ENCODE measurements around the gene ENAH.

Gene ENAH

DNA sequence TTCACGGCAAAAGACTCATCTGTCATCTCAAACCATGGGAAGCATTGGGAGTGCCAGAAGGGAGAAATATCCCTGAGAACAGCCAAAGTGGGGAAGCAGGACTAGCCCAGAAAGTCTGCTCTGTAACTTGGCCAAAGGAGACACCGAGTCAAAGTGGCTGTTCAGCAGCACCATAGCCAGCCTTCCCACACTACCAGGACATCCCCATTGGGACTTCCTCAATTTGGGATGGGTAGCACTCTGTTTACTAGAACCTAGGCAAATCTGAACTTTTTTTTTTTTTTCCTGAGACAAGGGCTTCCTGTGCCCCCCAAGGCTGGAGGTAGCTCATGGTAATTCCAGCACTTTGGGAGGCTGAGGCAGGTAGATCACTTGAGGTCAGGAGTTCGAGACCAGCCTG, 93.0 kb downstream of the ENAH start:
- DNase-seq = no peak
- TF ChIP-seq GATA1 (IDR thresholded peaks at IDR 0.05; ENCODE audit: low read depth, low read length) (no peak), POLR2A (IDR thresholded peaks at IDR 0.05; ENCODE audit: low read length) (no peak)

GRCh38 chr1:225559326-225559725, 93.6 kb downstream of the ENAH start:
- DNase-seq = no peak
- TF ChIP-seq POLR2A (IDR thresholded peaks at IDR 0.05; ENCODE audit: low read length) (no peak), GATA1 (IDR thresholded peaks at IDR 0.05; ENCODE audit: low read depth, low read length) (no peak)

DNA sequence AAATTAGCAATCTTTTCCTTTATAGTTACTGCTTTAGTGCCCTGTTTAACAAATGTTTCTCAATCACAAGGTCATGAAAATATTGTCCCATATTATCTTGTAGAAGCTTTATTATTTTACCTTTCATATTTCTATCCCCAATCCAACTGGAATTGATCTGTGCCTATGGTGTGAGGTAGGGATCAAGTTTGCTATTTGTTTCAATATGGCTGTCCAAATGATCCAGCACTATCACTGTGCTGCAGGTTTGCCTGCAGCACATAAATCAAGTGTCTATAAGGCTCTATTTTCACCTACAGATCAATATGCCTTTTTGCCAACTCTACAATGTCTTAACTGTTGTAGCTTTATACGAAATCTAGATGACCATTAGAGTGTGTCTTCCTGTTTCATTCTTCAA, 96.2 kb downstream of the ENAH start:
- no peak for TF ChIP-seq POLR2A (IDR thresholded peaks at IDR 0.05; ENCODE audit: low read length)
- TF ChIP-seq GATA1 (IDR thresholded peaks at IDR 0.05; ENCODE audit: low read depth, low read length) = no peak
- DNase-seq = no peak

DNA sequence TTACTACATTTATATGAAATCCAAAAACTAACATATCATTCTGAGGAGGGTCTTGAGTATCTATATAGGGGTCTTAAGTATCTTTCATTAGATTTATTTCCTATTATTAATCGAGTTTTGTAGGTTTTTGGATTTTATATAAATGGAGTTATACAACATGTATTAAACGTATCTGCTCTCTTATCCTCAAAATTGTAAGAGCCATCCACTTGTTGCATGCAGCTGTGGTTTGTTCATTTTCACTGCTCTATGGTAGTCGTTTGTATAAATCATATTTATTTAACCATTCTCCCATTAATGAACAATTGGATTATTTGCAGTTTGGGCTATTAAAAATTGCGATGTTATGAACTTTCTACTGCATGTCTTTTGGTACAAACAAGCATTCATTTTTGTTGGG, 97.1 kb downstream of the ENAH start:
- TF ChIP-seq GATA1 (IDR thresholded peaks at IDR 0.05; ENCODE audit: low read depth, low read length) (no peak), POLR2A (IDR thresholded peaks at IDR 0.05; ENCODE audit: low read length) (no peak)
- no peak for DNase-seq

GRCh38 chr1:225554216-225554812, 98.6 kb downstream of the ENAH start:
- TF ChIP-seq POLR2A (IDR thresholded peaks at IDR 0.05; ENCODE audit: low read length) (no peak), GATA1 (IDR thresholded peaks at IDR 0.05; ENCODE audit: low read depth, low read length) (no peak)
- peak; percentile 4 to 34 for DNase-seq

DNA sequence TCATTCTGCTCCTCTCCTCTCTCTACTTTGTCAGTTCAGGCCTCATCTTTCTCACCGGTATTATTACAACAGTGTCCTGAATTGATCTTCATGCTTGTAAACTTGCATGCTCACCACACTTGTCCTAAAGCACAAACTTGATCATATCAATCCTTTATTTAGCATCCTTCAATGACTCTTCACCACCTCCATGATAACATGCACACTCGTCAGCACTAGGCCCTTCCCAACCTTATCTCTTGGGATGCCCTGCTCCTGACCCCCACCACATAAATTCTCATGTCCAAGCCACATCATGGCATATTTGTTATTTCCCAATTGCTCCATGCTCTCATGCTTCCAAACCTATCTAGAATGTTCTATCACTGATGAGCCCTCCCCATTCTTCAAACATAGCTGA, 103.1 kb downstream of the ENAH start:
- TF ChIP-seq GATA1 (IDR thresholded peaks at IDR 0.05; ENCODE audit: low read depth, low read length) (no peak), POLR2A (IDR thresholded peaks at IDR 0.05; ENCODE audit: low read length) (no peak)
- DNase-seq = no peak

DNA sequence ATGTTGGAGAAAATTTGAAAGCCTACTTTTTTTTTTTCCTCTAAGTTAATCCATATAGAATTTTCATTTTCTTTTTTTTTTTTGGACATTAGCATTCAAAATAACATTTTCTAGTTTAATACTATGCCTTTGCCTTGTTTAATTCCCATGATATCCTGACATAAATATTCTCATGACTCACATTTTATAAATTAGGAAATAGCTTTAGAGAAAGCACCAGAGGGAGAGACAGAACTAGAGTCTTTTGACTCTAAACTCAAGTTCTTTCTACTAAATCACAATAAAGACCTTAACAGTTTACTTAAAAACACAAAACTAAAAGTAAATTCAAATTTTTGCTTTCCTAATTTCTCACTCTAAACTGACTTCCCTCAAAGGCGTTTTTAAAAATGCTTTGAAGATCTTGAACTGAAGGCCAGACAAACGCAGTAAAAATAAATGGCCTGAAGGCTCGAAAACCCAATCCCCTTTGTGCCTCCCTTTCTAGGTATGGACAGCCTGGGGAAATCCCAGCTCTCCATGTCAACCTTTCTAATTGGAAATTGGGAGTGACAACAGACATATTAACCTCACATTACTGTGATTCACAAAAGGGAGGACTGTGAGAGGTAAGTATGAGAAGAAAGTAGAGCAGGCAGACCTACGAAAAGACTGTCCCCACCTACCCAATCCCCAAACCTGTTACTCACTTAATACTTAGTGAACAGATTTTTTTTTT, 104.6 kb downstream of the ENAH start:
- DNase-seq = no peak
- no peak for TF ChIP-seq POLR2A (IDR thresholded peaks at IDR 0.05; ENCODE audit: low read length)
- no peak for TF ChIP-seq GATA1 (IDR thresholded peaks at IDR 0.05; ENCODE audit: low read depth, low read length)

DNA sequence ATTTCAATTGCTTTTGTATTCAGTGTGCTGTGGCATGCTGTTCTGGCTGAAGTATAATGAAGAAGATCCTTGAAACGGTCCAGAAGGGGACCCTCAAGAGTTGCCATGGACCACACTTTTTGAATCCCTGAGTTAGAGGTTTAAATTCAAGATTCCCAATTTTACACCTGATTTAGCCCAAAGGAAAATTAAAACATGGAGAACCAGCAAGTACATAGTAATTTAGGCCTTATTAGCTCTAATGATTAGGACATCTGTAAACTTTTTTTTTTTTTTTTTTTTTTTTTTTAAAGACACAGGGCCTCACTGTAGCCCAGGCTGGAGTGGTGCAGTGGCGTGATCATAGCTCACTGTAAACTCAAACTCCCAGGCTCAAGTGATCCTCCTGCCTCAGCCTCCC, 107.3 kb downstream of the ENAH start:
- DNase-seq = no peak
- TF ChIP-seq GATA1 (IDR thresholded peaks at IDR 0.05; ENCODE audit: low read depth, low read length) = no peak

DNA sequence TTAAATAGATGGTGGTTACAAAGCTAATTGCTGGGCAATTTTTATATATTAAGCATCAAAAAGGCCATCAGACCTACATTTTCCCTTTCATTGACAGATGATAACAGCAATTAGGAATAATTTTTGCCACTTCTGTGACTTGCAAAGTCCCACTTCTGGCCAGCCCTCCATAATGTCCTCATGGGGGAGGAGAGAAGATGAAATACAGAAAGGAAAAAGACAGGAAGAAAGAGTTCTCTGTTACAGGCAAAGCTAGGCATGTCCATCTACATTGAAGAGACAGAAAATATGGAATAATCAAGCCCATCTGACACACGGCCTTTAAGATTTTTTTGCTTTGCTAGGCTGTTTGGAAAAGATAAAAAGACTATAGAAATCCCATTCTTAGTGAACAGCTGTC, 108.0 kb downstream of the ENAH start:
- TF ChIP-seq POLR2A (IDR thresholded peaks at IDR 0.05; ENCODE audit: low read length) = no peak
- TF ChIP-seq GATA1 (IDR thresholded peaks at IDR 0.05; ENCODE audit: low read depth, low read length) = no peak

DNA sequence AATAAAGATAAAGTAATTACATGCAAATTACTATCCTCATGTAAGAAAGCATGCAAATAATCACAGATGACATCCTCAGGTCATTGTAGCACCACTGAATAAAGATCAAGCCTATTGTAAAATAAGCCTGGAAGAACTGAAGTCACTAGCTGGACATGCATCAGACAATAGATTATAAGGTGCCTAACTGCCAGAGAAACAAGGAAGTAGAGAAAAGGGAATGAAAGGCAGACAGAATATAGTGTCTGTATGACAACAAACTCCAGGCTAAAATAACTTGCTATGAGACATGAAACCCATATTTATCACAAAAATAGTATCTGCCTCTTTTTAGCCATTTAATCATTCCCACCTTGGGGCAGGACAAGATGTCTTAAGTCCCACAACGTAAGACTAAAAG, 108.7 kb downstream of the ENAH start:
- no peak for DNase-seq
- no peak for TF ChIP-seq POLR2A (IDR thresholded peaks at IDR 0.05; ENCODE audit: low read length)
- TF ChIP-seq GATA1 (IDR thresholded peaks at IDR 0.05; ENCODE audit: low read depth, low read length) = no peak

More for the DNA sequence above, 108.0 kb downstream of the ENAH start:
- DNase-seq = no peak

DNA sequence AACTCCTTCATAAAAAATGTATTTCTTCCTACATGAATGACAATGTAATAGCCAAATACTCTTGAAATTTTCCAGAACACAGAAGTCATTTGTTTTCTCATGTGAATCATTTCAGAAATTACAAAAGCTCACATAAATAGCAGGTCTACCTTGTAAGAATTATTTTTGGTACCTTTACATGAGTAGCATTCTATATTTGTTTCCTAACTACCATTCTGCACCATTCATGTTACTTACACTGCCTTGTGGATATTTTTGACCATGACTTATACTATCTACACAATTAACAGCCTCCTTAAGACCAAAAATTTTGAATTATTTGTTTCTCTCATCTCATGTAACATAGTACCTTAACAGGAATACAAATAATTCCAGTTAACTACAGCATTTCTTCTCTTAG, 109.6 kb downstream of the ENAH start:
- DNase-seq = no peak
- TF ChIP-seq POLR2A (IDR thresholded peaks at IDR 0.05; ENCODE audit: low read length) (no peak), GATA1 (IDR thresholded peaks at IDR 0.05; ENCODE audit: low read depth, low read length) (no peak)

DNA sequence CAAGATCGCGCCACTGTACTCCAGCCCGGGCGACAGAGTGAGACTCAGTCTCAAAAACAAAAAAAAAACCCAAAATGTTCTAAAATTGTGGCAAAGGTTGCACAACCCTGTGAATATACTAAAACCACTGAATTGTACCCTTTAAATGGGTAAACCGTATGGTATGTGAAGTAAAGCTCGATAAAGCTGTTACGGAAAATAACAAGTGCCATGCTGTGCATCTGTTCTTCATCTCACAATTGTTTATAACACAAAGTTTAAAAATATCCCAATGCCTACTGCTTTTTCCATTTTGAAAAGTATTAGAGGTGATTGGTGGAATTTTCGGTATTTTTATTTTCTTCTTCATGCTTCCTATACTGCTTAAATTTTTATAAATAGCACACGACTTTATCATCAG, 111.5 kb downstream of the ENAH start:
- no peak for TF ChIP-seq POLR2A (IDR thresholded peaks at IDR 0.05; ENCODE audit: low read length)
- TF ChIP-seq GATA1 (IDR thresholded peaks at IDR 0.05; ENCODE audit: low read depth, low read length) = no peak
- no peak for DNase-seq

GRCh38 chr1:225539575-225539974, 113.3 kb downstream of the ENAH start:
- TF ChIP-seq POLR2A (IDR thresholded peaks at IDR 0.05; ENCODE audit: low read length) (no peak), GATA1 (IDR thresholded peaks at IDR 0.05; ENCODE audit: low read depth, low read length) (no peak)
- DNase-seq = no peak

- no peak for TF ChIP-seq GATA1 (IDR thresholded peaks at IDR 0.05; ENCODE audit: low read depth, low read length)
- no peak for TF ChIP-seq POLR2A (IDR thresholded peaks at IDR 0.05; ENCODE audit: low read length)
Measured at GRCh38 chr1:225539069-225539468, 113.9 kb downstream of the ENAH start.

GRCh38 chr1:225537554-225538251, 115.2 kb downstream of the ENAH start:
- TF ChIP-seq POLR2A (IDR thresholded peaks at IDR 0.05; ENCODE audit: low read length) = no peak
- no peak for TF ChIP-seq GATA1 (IDR thresholded peaks at IDR 0.05; ENCODE audit: low read depth, low read length)
- DNase-seq = no peak

More at GRCh38 chr1:225539069-225539468, 113.9 kb downstream of the ENAH start:
- DNase-seq = no peak

All from erythroblast (primary cell).